Smooth muscle cell of the pulmonary artery (primary cell): ENCODE data around the gene NR0B2. TPM values are rescaled to one million over a fixed set of nuclear protein-coding genes. Genes with fewer than 3 reads are reported as not detected.

ENCODE experiments used
- total RNA-seq: library from RNA; depleted of rRNA; stranded (reverse); fragments of >200 nt; gene quantifications from 2 replicates; pipeline ENCODE4 v1.2.3, GENCODE V29; 2014

Gene NR0B2
- not detected in 2 replicates for total RNA-seq

GRCh38 chr1:26913754-26914619 lies at the start of gene NR0B2:
TSS of gene NR0B2 (minus strand) at chr1:26913975. CDS start at chr1:26913940, 35 bp downstream.

GRCh38 chr1:26959722-26960624 lies 46.2 kb upstream of the NR0B2 start, which contains the start of gene KDF1:
TSS of gene KDF1 (minus strand) at chr1:26960468. CDS start at chr1:26952380, 8,088 bp downstream.

GRCh38 chr1:26921540-26922430 lies 8.0 kb upstream of the NR0B2 start, which contains the start of gene NUDC:
TSS of gene NUDC (plus strand) at chr1:26921743. CDS start at chr1:26921849, 106 bp downstream.

GRCh38 chr1:26900001-26900814 lies 13.6 kb downstream of the NR0B2 start, which contains the start of gene GPATCH3:
TSS of gene GPATCH3 (minus strand) at chr1:26900467. CDS start at chr1:26900442, 25 bp downstream.

GRCh38 chr1:26889551-26890466 lies 24.0 kb downstream of the NR0B2 start, which contains the start of gene GPN2:
TSS of gene GPN2 (minus strand) at chr1:26890283. CDS start at chr1:26890096, 187 bp downstream.

GRCh38 chr1:26862781-26863684 lies 50.7 kb downstream of the NR0B2 start, which contains the start of gene SFN:
TSS of gene SFN (plus strand) at chr1:26863149. CDS start at chr1:26863213, 64 bp downstream.

Other genes starting within 250 kb of the NR0B2 start
- gene ARID1A, start 218.0 kb downstream of the NR0B2 start, total RNA-seq, result 29.0 and 31.2 TPM in 2 replicates
- gene PIGV, start 126.0 kb downstream of the NR0B2 start, total RNA-seq, result 14.5 and 22.2 TPM in 2 replicates
- gene ZDHHC18, start 87.3 kb downstream of the NR0B2 start, total RNA-seq, result 7.9 and 13.1 TPM in 2 replicates
- 0.20 and 1.2 TPM in 2 replicates for gene SFN, start 50.8 kb downstream of the NR0B2 start, total RNA-seq
- gene GPN2, start 23.7 kb downstream of the NR0B2 start, total RNA-seq, result 14.3 and 15.6 TPM in 2 replicates
- 7.6 and 8.5 TPM in 2 replicates for gene GPATCH3, start 13.5 kb downstream of the NR0B2 start, total RNA-seq
- 19.7 and 23.6 TPM in 2 replicates for gene NUDC, start 7.8 kb upstream of the NR0B2 start, total RNA-seq
- gene KDF1, start 46.5 kb upstream of the NR0B2 start, total RNA-seq, result not detected in 2 replicates
- gene TRNP1, start 79.7 kb upstream of the NR0B2 start, total RNA-seq, result 13.0 and 15.4 TPM in 2 replicates
- 1.5 and 5.6 TPM in 2 replicates for gene TENT5B, start 98.9 kb upstream of the NR0B2 start, total RNA-seq
- gene SLC9A1, start 241.2 kb upstream of the NR0B2 start, total RNA-seq, result 18.7 and 30.3 TPM in 2 replicates